ENCODE measurements around the gene SCIN.
A peak's percentile ranks its signal among the peaks of the same experiment; 100 is the strongest.

The SCIN gene

GRCh38 chr7:12572941-12573575, 2.5 kb downstream of the SCIN start:
- DNase-seq (ENCODE audit: extremely low spot score), result no peak
- TF ChIP-seq FOXM1 (IDR thresholded peaks at IDR 0.05; ENCODE audit: borderline replicate concordance) (no peak), BHLHE40 (IDR thresholded peaks at IDR 0.05; ENCODE audit: borderline replicate concordance) (no peak)
- CTCF ChIA-PET, result no interaction called here
- POLR2A ChIA-PET, result no interaction called here

- CTCF ChIA-PET, result no interaction called here
- TF ChIP-seq NFRKB (IDR thresholded peaks at IDR 0.05) (no peak), ELF4 (IDR thresholded peaks at IDR 0.05) (no peak), HDGF (IDR thresholded peaks at IDR 0.05; ENCODE audit: borderline replicate concordance) (no peak), PKNOX1 (IDR thresholded peaks at IDR 0.05) (no peak), SUZ12 (IDR thresholded peaks at IDR 0.05) (no peak), CTBP1 (IDR thresholded peaks at IDR 0.05; ENCODE audit: borderline replicate concordance) (no peak)
- no peak for DNase-seq (ENCODE audit: extremely low spot score)
- POLR2A ChIA-PET, result no interaction called here
These were observed 3.4 kb downstream of the SCIN start for GRCh38 chr7:12573885-12574284.

- POLR2A ChIA-PET, result no interaction called here
- TF ChIP-seq ARNT (IDR thresholded peaks at IDR 0.05) (no peak), NFRKB (IDR thresholded peaks at IDR 0.05) (no peak), ZNF384 (IDR thresholded peaks at IDR 0.05) (no peak), ELF4 (IDR thresholded peaks at IDR 0.05) (no peak), L3MBTL2 (conservative IDR thresholded peaks at IDR 0.05) (no peak), SUZ12 (IDR thresholded peaks at IDR 0.05) (no peak), TARDBP (IDR thresholded peaks at IDR 0.05) (no peak), PKNOX1 (IDR thresholded peaks at IDR 0.05) (no peak), CTBP1 (IDR thresholded peaks at IDR 0.05; ENCODE audit: borderline replicate concordance) (no peak), SP1 (IDR thresholded peaks at IDR 0.05) (no peak), HDGF (IDR thresholded peaks at IDR 0.05; ENCODE audit: borderline replicate concordance) (no peak), BHLHE40 (IDR thresholded peaks at IDR 0.05; ENCODE audit: borderline replicate concordance) (no peak), FOXK2 (IDR thresholded peaks at IDR 0.05) (no peak), LEF1 (IDR thresholded peaks at IDR 0.05; ENCODE audit: borderline replicate concordance) (no peak), FOXM1 (IDR thresholded peaks at IDR 0.05; ENCODE audit: borderline replicate concordance) (no peak), FOXA1 (IDR thresholded peaks at IDR 0.05) (no peak)
- CTCF ChIA-PET, result no interaction called here
- no peak for DNase-seq (ENCODE audit: extremely low spot score)
These were observed 8.6 kb downstream of the SCIN start for GRCh38 chr7:12578930-12579640.

GRCh38 chr7:12581897-12582296, 11.4 kb downstream of the SCIN start:
- no peak for TF ChIP-seq LEF1 (IDR thresholded peaks at IDR 0.05; ENCODE audit: borderline replicate concordance)
- no peak for TF ChIP-seq CTBP1 (IDR thresholded peaks at IDR 0.05; ENCODE audit: borderline replicate concordance)
- TF ChIP-seq ARNT (IDR thresholded peaks at IDR 0.05), result no peak
- no peak for TF ChIP-seq SUZ12 (IDR thresholded peaks at IDR 0.05)
- TF ChIP-seq ELF4 (IDR thresholded peaks at IDR 0.05), result no peak
- TF ChIP-seq FOXA1 (IDR thresholded peaks at IDR 0.05), result no peak
- no peak for TF ChIP-seq FOXK2 (IDR thresholded peaks at IDR 0.05)
- TF ChIP-seq NFRKB (IDR thresholded peaks at IDR 0.05), result no peak
- no peak for TF ChIP-seq L3MBTL2 (conservative IDR thresholded peaks at IDR 0.05)
- TF ChIP-seq HDGF (IDR thresholded peaks at IDR 0.05; ENCODE audit: borderline replicate concordance), result no peak
- CTCF ChIA-PET, result no interaction called here
- no peak for DNase-seq (ENCODE audit: extremely low spot score)
- POLR2A ChIA-PET, result no interaction called here

- ChIA-PET CTCF (no interaction called here), POLR2A (no interaction called here)
- TF ChIP-seq HDGF (IDR thresholded peaks at IDR 0.05; ENCODE audit: borderline replicate concordance) (no peak), PKNOX1 (IDR thresholded peaks at IDR 0.05) (peak; percentile 57), CTBP1 (IDR thresholded peaks at IDR 0.05; ENCODE audit: borderline replicate concordance) (no peak), BHLHE40 (IDR thresholded peaks at IDR 0.05; ENCODE audit: borderline replicate concordance) (no peak)
- DNase-seq (ENCODE audit: extremely low spot score), result no peak
These were observed 11.8 kb downstream of the SCIN start for GRCh38 chr7:12582362-12582761.

- no peak for TF ChIP-seq CTBP1 (IDR thresholded peaks at IDR 0.05; ENCODE audit: borderline replicate concordance)
- TF ChIP-seq L3MBTL2 (conservative IDR thresholded peaks at IDR 0.05), result no peak
- TF ChIP-seq ARNT (IDR thresholded peaks at IDR 0.05), result no peak
- no peak for TF ChIP-seq ZNF384 (IDR thresholded peaks at IDR 0.05)
- TF ChIP-seq PKNOX1 (IDR thresholded peaks at IDR 0.05), result no peak
- TF ChIP-seq FOXM1 (IDR thresholded peaks at IDR 0.05; ENCODE audit: borderline replicate concordance), result no peak
- no peak for TF ChIP-seq BHLHE40 (IDR thresholded peaks at IDR 0.05; ENCODE audit: borderline replicate concordance)
- no peak for TF ChIP-seq ELF4 (IDR thresholded peaks at IDR 0.05)
- TF ChIP-seq FOXK2 (IDR thresholded peaks at IDR 0.05), result no peak
- TF ChIP-seq SUZ12 (IDR thresholded peaks at IDR 0.05), result no peak
- TF ChIP-seq LEF1 (IDR thresholded peaks at IDR 0.05; ENCODE audit: borderline replicate concordance), result no peak
- TF ChIP-seq FOXA1 (IDR thresholded peaks at IDR 0.05), result no peak
- TF ChIP-seq TARDBP (IDR thresholded peaks at IDR 0.05), result no peak
- no peak for TF ChIP-seq NFRKB (IDR thresholded peaks at IDR 0.05)
- DNase-seq (ENCODE audit: extremely low spot score), result no peak
- ChIA-PET POLR2A (no interaction called here), CTCF (no interaction called here)
These were observed 12.7 kb downstream of the SCIN start for GRCh38 chr7:12583176-12583575.

Measured in HEK293T (cell line).